ENCODE results near the gene AOPEP.
A peak's percentile ranks its signal among the peaks of the same experiment; 100 is the strongest.

The AOPEP gene

GRCh38 chr9:94950040-94950578, 223.6 kb downstream of the AOPEP start:
- TF ChIP-seq TCF12 (IDR thresholded peaks at IDR 0.05; ENCODE audit: low read depth) (peak; percentile 72; the same call in 1 of the 2 replicates), CEBPB (IDR thresholded peaks at IDR 0.05) (no peak), ZBTB7A (IDR thresholded peaks at IDR 0.05; ENCODE audit: low read depth) (no peak), EGR1 (IDR thresholded peaks at IDR 0.05) (no peak), REST (IDR thresholded peaks at IDR 0.05; ENCODE audit: low read depth) (no peak), YY1 (IDR thresholded peaks at IDR 0.05; ENCODE audit: low read depth) (no peak; the same call in 1 of the 2 replicates), RAD21 (IDR thresholded peaks at IDR 0.05; ENCODE audit: low read depth) (peak; percentile 36), FOXM1 (IDR thresholded peaks at IDR 0.05; ENCODE audit: borderline replicate concordance, low read depth) (no peak), USF1 (IDR thresholded peaks at IDR 0.05) (peak; percentile 71), TAF1 (IDR thresholded peaks at IDR 0.05; ENCODE audit: low read depth) (no peak), MAX (IDR thresholded peaks at IDR 0.05) (peak; percentile 86), EP300 (IDR thresholded peaks at IDR 0.05; ENCODE audit: borderline replicate concordance) (peak; percentile 81), NFIC (IDR thresholded peaks at IDR 0.05) (peak; percentile 70; the same call in 1 of the 2 replicates), TEAD4 (IDR thresholded peaks at IDR 0.05) (no peak; the same call in 1 of the 2 replicates), CREB1 (IDR thresholded peaks at IDR 0.05; ENCODE audit: low read depth) (no peak)

- TF ChIP-seq CREB1 (IDR thresholded peaks at IDR 0.05; ENCODE audit: low read depth) (no peak), REST (IDR thresholded peaks at IDR 0.05; ENCODE audit: low read depth) (no peak), MAX (IDR thresholded peaks at IDR 0.05) (peak; percentile 37), CEBPB (IDR thresholded peaks at IDR 0.05) (peak; percentile 89), YY1 (IDR thresholded peaks at IDR 0.05; ENCODE audit: low read depth) (peak; percentile 64), EGR1 (IDR thresholded peaks at IDR 0.05) (no peak), RAD21 (IDR thresholded peaks at IDR 0.05; ENCODE audit: low read depth) (peak; percentile 20; the same call in 1 of the 2 replicates), TCF12 (IDR thresholded peaks at IDR 0.05; ENCODE audit: low read depth) (peak; percentile 80), USF1 (IDR thresholded peaks at IDR 0.05) (no peak), ZBTB7A (IDR thresholded peaks at IDR 0.05; ENCODE audit: low read depth) (no peak), NFIC (IDR thresholded peaks at IDR 0.05) (peak; percentile 94), FOXM1 (IDR thresholded peaks at IDR 0.05; ENCODE audit: borderline replicate concordance, low read depth) (peak; percentile 65), EP300 (IDR thresholded peaks at IDR 0.05; ENCODE audit: borderline replicate concordance) (peak; percentile 91), TAF1 (IDR thresholded peaks at IDR 0.05; ENCODE audit: low read depth) (no peak), TEAD4 (IDR thresholded peaks at IDR 0.05) (peak; percentile 96)
Measured at GRCh38 chr9:94950579-94951323, 224.3 kb downstream of the AOPEP start.

GRCh38 chr9:94951324-94952135, 225.0 kb downstream of the AOPEP start:
- TF ChIP-seq CEBPB (IDR thresholded peaks at IDR 0.05) (no peak), TCF12 (IDR thresholded peaks at IDR 0.05; ENCODE audit: low read depth) (no peak), NFIC (IDR thresholded peaks at IDR 0.05) (no peak), EGR1 (IDR thresholded peaks at IDR 0.05) (no peak)

GRCh38 chr9:94952565-94953373, 226.3 kb downstream of the AOPEP start:
- TF ChIP-seq NFIC (IDR thresholded peaks at IDR 0.05) (no peak), RAD21 (IDR thresholded peaks at IDR 0.05; ENCODE audit: low read depth) (no peak), CREB1 (IDR thresholded peaks at IDR 0.05; ENCODE audit: low read depth) (no peak), CEBPB (IDR thresholded peaks at IDR 0.05) (no peak), EGR1 (IDR thresholded peaks at IDR 0.05) (no peak), TAF1 (IDR thresholded peaks at IDR 0.05; ENCODE audit: low read depth) (no peak), FOXM1 (IDR thresholded peaks at IDR 0.05; ENCODE audit: borderline replicate concordance, low read depth) (no peak), USF1 (IDR thresholded peaks at IDR 0.05) (no peak), MAX (IDR thresholded peaks at IDR 0.05) (no peak), ZBTB7A (IDR thresholded peaks at IDR 0.05; ENCODE audit: low read depth) (no peak), TCF12 (IDR thresholded peaks at IDR 0.05; ENCODE audit: low read depth) (no peak), REST (IDR thresholded peaks at IDR 0.05; ENCODE audit: low read depth) (no peak), EP300 (IDR thresholded peaks at IDR 0.05; ENCODE audit: borderline replicate concordance) (no peak), YY1 (IDR thresholded peaks at IDR 0.05; ENCODE audit: low read depth) (no peak)
